Measurements from ENCODE around the gene FKBP10.

The FKBP10 gene

GRCh38 chr17:41784207-41784744 is 28.5 kb upstream of the FKBP10 start:
- DNase-seq (no peak), ATAC-seq (no peak)

GRCh38 chr17:41785091-41785858 is 27.5 kb upstream of the FKBP10 start:
- no peak for DNase-seq
- ATAC-seq: no peak

- ATAC-seq: no peak
- no peak for DNase-seq
These were observed 27.0 kb upstream of the FKBP10 start for GRCh38 chr17:41785859-41786226.

- peak; percentile 94 for DNase-seq
- ATAC-seq: peak; percentile 94
These were observed 26.4 kb upstream of the FKBP10 start, which contains the start of gene JUP for GRCh38 chr17:41786227-41787020. Gene JUP, minus strand, starts transcription at chr17:41786711. Its CDS starts 14,857 bp downstream, at chr17:41771854.

GRCh38 chr17:41787021-41787418 is 25.8 kb upstream of the FKBP10 start:
- DNase-seq: no peak
- no peak for ATAC-seq

GRCh38 chr17:41792845-41793783 is 19.7 kb upstream of the FKBP10 start:
- ATAC-seq: no peak

GRCh38 chr17:41793784-41794539 is 18.8 kb upstream of the FKBP10 start:
- ATAC-seq (no peak), DNase-seq (no peak)

More at GRCh38 chr17:41792845-41793783, 19.7 kb upstream of the FKBP10 start:
- no peak for DNase-seq

- DNase-seq (no peak), ATAC-seq (no peak)
These were observed 18.2 kb upstream of the FKBP10 start for GRCh38 chr17:41794540-41794975.

- DNase-seq: no peak
- no peak for ATAC-seq
These were observed 16.5 kb upstream of the FKBP10 start for GRCh38 chr17:41796121-41796895.

- ATAC-seq: no peak
- no peak for DNase-seq
These were observed 15.4 kb upstream of the FKBP10 start for GRCh38 chr17:41797377-41797776.

- ATAC-seq (no peak), DNase-seq (no peak)
These were observed 13.4 kb upstream of the FKBP10 start for GRCh38 chr17:41799366-41799765.

- DNase-seq: no peak
- ATAC-seq: no peak
These were observed 12.0 kb upstream of the FKBP10 start for GRCh38 chr17:41800601-41801373.

GRCh38 chr17:41801374-41802271 is 11.2 kb upstream of the FKBP10 start:
- peak; percentile 84 for DNase-seq
- peak; percentile 78 for ATAC-seq

GRCh38 chr17:41803049-41804020 is 9.5 kb upstream of the FKBP10 start:
- no peak for DNase-seq
- ATAC-seq: no peak

GRCh38 chr17:41806685-41807445 is 5.9 kb upstream of the FKBP10 start:
- DNase-seq (no peak), ATAC-seq (no peak)

Data from stimulated activated naive CD8-positive, alpha-beta T cell treated with anti-CD3 and anti-CD28 coated beads, Interleukin-15, Interleukin-2, amounts not matched to agents 100 U/mL and 50 U/mL, for 24 hours (primary cell).